K562 (cell line): ENCODE measurements around the gene OTUD1. TPM values are rescaled to one million over a fixed set of nuclear protein-coding genes. Genes with fewer than 3 reads are reported as not detected.

Source experiments
- ATAC-seq: fragments of 200-7000 bp; cut with Tn5 transposase; 3 replicates; pipeline ENCODE4 v1.9.1; 2020; ENCODE audit warnings: moderate library complexity
- BruUV-seq: library from RNA; stranded (reverse); fragments of 400-500 nt; replicated peaks from 2 replicates; lab custom pipeline; 2021; lab: Mats Ljungman, UMichigan
- CTCF ChIA-PET: fragments of 300-600 bp; formaldehyde crosslinking; extraction: SDS; loops from one replicate; lab custom pipeline; 2021; ENCODE audit warnings: low intra/inter-chr PET ratio; lab: Yijun Ruan, JAX
- POLR2A ChIA-PET: fragments of 300-600, 350-650 bp; sonication (Branson Sonifier 250); formaldehyde crosslinking; extraction: SDS; loops from one replicate; lab custom pipeline; 2021; ENCODE audit warnings: antibody characterized with exemption, inconsistent platforms; lab: Yijun Ruan, JAX
- DNase-seq, 4 experiments: peaks; one replicate each; pipeline versions ENCODE4 v3.0.0 to v3.0.0-alpha.2; 2011 to 2018; ENCODE audit warnings: low spot score in 3 of 4, mixed read lengths in 3 of 4; ENCODE audit errors: extremely low read depth in 1 of 4
- FAIRE-seq: peaks from 2 replicates; lab custom pipeline; 2011; peaks lifted over from hg19 to GRCh38; lab: Jason Lieb, UNC
- H2AFZ ChIP-seq: 2 replicates; pipeline ENCODE4 v1.6.0; 2011; ENCODE audit warnings: low read depth, low read length, control low read depth, inconsistent platforms
- H3K27ac ChIP-seq: fragments of 200-600 bp; 3 replicates; pipeline ENCODE4 v1.8.0; 2011; ENCODE audit warnings: low read depth, mild to moderate bottlenecking, control low read depth, inconsistent platforms, low read length, moderate library complexity, mixed read lengths; ENCODE audit errors: extremely low read depth
- H3K27me3 ChIP-seq, 2 experiments: fragments of 300-600 bp in 1 of 2; 2 replicates in 1 of 2; 3 replicates in 1 of 2; pipeline versions ENCODE4 v1.6.0 to v1.8.0; 2011; ENCODE audit warnings: inconsistent platforms in 2 of 2, low read length in 2 of 2, mild to moderate bottlenecking in 1 of 2, mixed read lengths in 1 of 2, moderate library complexity in 1 of 2; ENCODE audit not compliant: control insufficient read depth in 2 of 2, insufficient read depth in 2 of 2
- H3K36me3 ChIP-seq: fragments of 300-600 bp; 3 replicates; pipeline ENCODE4 v1.8.0; 2011; ENCODE audit warnings: mild to moderate bottlenecking, low read length, inconsistent platforms; ENCODE audit not compliant: control insufficient read depth, insufficient read depth
- H3K4me1 ChIP-seq, 2 experiments: fragments of 200-600 bp in 1 of 2; replicated peaks in 1 of 2; 2 replicates in 1 of 2; 3 replicates in 1 of 2; pipeline versions ENCODE4 v1.5.1 to v1.8.0; 2011; ENCODE audit warnings: inconsistent platforms in 2 of 2, low read length in 2 of 2, mild to moderate bottlenecking in 1 of 2, mixed read lengths in 1 of 2, moderate library complexity in 1 of 2; ENCODE audit not compliant: control insufficient read depth in 2 of 2, insufficient read depth in 2 of 2
- H3K4me2 ChIP-seq: 2 replicates; pipeline ENCODE4 v1.6.1; 2011; ENCODE audit warnings: low read length, control low read depth, inconsistent platforms, mixed read lengths; ENCODE audit not compliant: insufficient read depth
- H3K4me3 ChIP-seq: fragments of 200-600 bp; sonication (generic), shearing (Covaris generic); 2 replicates; pipeline ENCODE4 v1.5.1; 2016; ENCODE audit warnings: control low read depth, inconsistent platforms
- H3K79me2 ChIP-seq: fragments of 200-600 bp; 3 replicates; pipeline ENCODE4 v1.8.0; 2011; ENCODE audit warnings: low read length, inconsistent platforms; ENCODE audit not compliant: control insufficient read depth, insufficient read depth
- H3K9ac ChIP-seq, 2 experiments: 2 replicates each; pipeline versions ENCODE4 v1.6.0 to v1.6.1; 2011; ENCODE audit warnings: low read depth in 2 of 2, low read length in 2 of 2, control low read depth in 1 of 2, inconsistent platforms in 1 of 2, mild to moderate bottlenecking in 1 of 2, mixed read lengths in 1 of 2; ENCODE audit not compliant: insufficient read depth in 1 of 2
- H3K9me1 ChIP-seq: one replicate; pipeline ENCODE4 v1.6.0; 2011; ENCODE audit warnings: inconsistent platforms, mild to moderate bottlenecking, low read length, moderate library complexity; ENCODE audit not compliant: control insufficient read depth, insufficient read depth
- H3K9me3 ChIP-seq: replicated peaks from 2 replicates; pipeline ENCODE4 v1.5.1; 2011; ENCODE audit warnings: low read depth, low read length, inconsistent platforms; ENCODE audit not compliant: control insufficient read depth, insufficient read depth
- H4K20me1 ChIP-seq: replicated peaks from 2 replicates; pipeline ENCODE4 v1.6.1; 2011; ENCODE audit warnings: low read length, inconsistent platforms, mixed read lengths; ENCODE audit not compliant: control insufficient read depth, insufficient read depth
- C11orf30 ChIP-seq: fragments of 450-650 bp; IDR thresholded peaks from 2 replicates; pipeline ENCODE4 v1.6.1; 2016; ENCODE audit warnings: low read depth, mild to moderate bottlenecking
- CEBPB ChIP-seq: fragments of 450-650 bp; IDR thresholded peaks from 2 replicates; pipeline ENCODE4 v1.6.1; 2016; ENCODE audit warnings: missing genetic modification characterization, missing compliant biosample characterization
- DMBX1 ChIP-seq: fragments of 250-450 bp; sonication (Bioruptor Pico); IDR thresholded peaks from 2 replicates; pipeline ENCODE4 v1.8.0; 2022; ENCODE audit warnings: inconsistent platforms, mild to moderate bottlenecking, moderate library complexity, borderline replicate concordance
- ETV6 ChIP-seq, 3 experiments: fragments of 150-350 bp in 1 of 3; sonication (generic) in 1 of 3; formaldehyde crosslinking in 1 of 3; IDR thresholded peaks; 2 replicates each; pipeline versions ENCODE4 v1.6.1 to v1.8.0; 2014 to 2022; ENCODE audit warnings: borderline replicate concordance in 2 of 3, low read depth in 2 of 3, antibody characterized with exemption in 1 of 3, low read length in 1 of 3, mild to moderate bottlenecking in 1 of 3, missing genetic modification reagents in 1 of 3
- KLF16 ChIP-seq: IDR thresholded peaks from 2 replicates; pipeline ENCODE4 v1.6.1; 2016; ENCODE audit warnings: antibody characterized with exemption
- MAFG ChIP-seq: fragments of 450-650 bp; conservative IDR thresholded peaks from 2 replicates; pipeline ENCODE4 v1.6.1; 2016; ENCODE audit warnings: missing genetic modification characterization, missing compliant biosample characterization
- MYBL2 ChIP-seq, 2 experiments: fragments of 450-650 bp in 1 of 2; sonication (generic) in 1 of 2; formaldehyde crosslinking in 1 of 2; IDR thresholded peaks; 2 replicates each; pipeline versions ENCODE4 v1.6.1 to v1.8.1; 2017 to 2022; ENCODE audit warnings: borderline replicate concordance in 1 of 2, inconsistent platforms in 1 of 2, low read depth in 1 of 2, mild to moderate bottlenecking in 1 of 2, missing genetic modification reagents in 1 of 2, moderate library complexity in 1 of 2
- NCOA1 ChIP-seq: fragments of 450-650 bp; IDR thresholded peaks from 2 replicates; pipeline ENCODE4 v1.6.1; 2016; ENCODE audit warnings: low read depth
- POU5F1 ChIP-seq: fragments of 150-350 bp; IDR thresholded peaks from 2 replicates; pipeline ENCODE4 v1.6.1; 2014; ENCODE audit warnings: borderline replicate concordance, low read length, low read depth, mild to moderate bottlenecking; ENCODE audit not compliant: partially characterized antibody
- SOX6 ChIP-seq: fragments of 450-650 bp; IDR thresholded peaks from 2 replicates; pipeline ENCODE4 v1.6.1; 2014; ENCODE audit warnings: mild to moderate bottlenecking
- STAT5A ChIP-seq: IDR thresholded peaks from 2 replicates; pipeline ENCODE4 v1.6.1; 2012; ENCODE audit warnings: low read length, inconsistent platforms, borderline replicate concordance
- ZBTB17 ChIP-seq: fragments of 450-650 bp; formaldehyde crosslinking; IDR thresholded peaks from 2 replicates; pipeline ENCODE4 v1.4.0; 2020; ENCODE audit warnings: mild to moderate bottlenecking
- ZNF197 ChIP-seq: fragments of 200-800 bp; sonication (Bioruptor generic); IDR thresholded peaks from 2 replicates; pipeline ENCODE4 v1.6.1; 2016; ENCODE audit warnings: low read depth, missing genetic modification characterization, missing compliant biosample characterization
- ZNF408 ChIP-seq: fragments of 250-450 bp; sonication (Bioruptor Pico); IDR thresholded peaks from 2 replicates; pipeline ENCODE4 v1.4.0; 2020; ENCODE audit warnings: low read depth, mild to moderate bottlenecking, moderate library complexity
- ZNF764 ChIP-seq: fragments of 250-450 bp; sonication (Bioruptor Pico); IDR thresholded peaks from 2 replicates; pipeline ENCODE4 v1.4.0; 2020; ENCODE audit warnings: low read depth, mild to moderate bottlenecking, moderate library complexity
- WGBS: fragments of 100-300 bp; shearing (Covaris generic); methylation state at CpG from one replicate; pipeline ENCODE4 v1.1.6; 2016; ENCODE audit warnings: low coverage, mixed read lengths; ENCODE audit not compliant: insufficient coverage; ENCODE audit errors: missing lambda C conversion rate; 5-methylcytosine and 5-hydroxymethylcytosine counted together
- in situ Hi-C: fragments of 300-500 bp; cut with MboI; formaldehyde crosslinking; loops from 4 replicates; pipeline ENCODE4 v1.15.0; 2018; ENCODE audit warnings: inconsistent platforms, mixed read lengths
- intact Hi-C: fragments of 100-400 bp; cut with micrococcal nuclease; formaldehyde crosslinking; loops from 2 replicates; pipeline ENCODE4 v1.14.2; 2022
- polyA plus RNA-seq, 8 experiments: library from polyadenylated mRNA; depleted of rRNA in 4 of 8; stranded (reverse) in 5 of 8; unstranded in 3 of 8; fragments of >200 nt; fragmentation: Nextera tagmentation in 2 of 8; fragmentation: Illumina TruSeq in 1 of 8; extraction: Ambion mirVana in 2 of 8; extraction: Trizol in 1 of 8; gene quantifications; 2 replicates each; pipeline versions ENCODE4 v1.2.1 to v1.2.3, GENCODE V29; 2011 to 2014; ENCODE audit warnings: inconsistent platforms in 1 of 8, missing spikeins in 1 of 8
- total RNA-seq, 7 experiments: library from RNA; depleted of rRNA in 6 of 7; stranded (reverse); fragments of >200 nt in 6 of 7; fragmentation: Illumina TruSeq in 2 of 7; extraction: Trizol in 2 of 7; gene quantifications; 2 replicates each; pipeline versions ENCODE4 v1.2.1 to v1.2.3, GENCODE V29; 2011 to 2021; ENCODE audit warnings: low replicate concordance in 1 of 7
- TF ChIP-seq, protein P1 (sequence below), 3 experiments: fragments of 200-800 bp in 1 of 3; sonication (Bioruptor generic) in 1 of 3; sonication (generic) in 1 of 3; formaldehyde crosslinking in 1 of 3; IDR thresholded peaks; 2 replicates each; pipeline versions ENCODE4 v1.6.1 to v1.8.0; 2016 to 2022; ENCODE audit warnings: mild to moderate bottlenecking in 2 of 3, missing compliant biosample characterization in 2 of 3, missing genetic modification characterization in 2 of 3, missing genetic modification reagents in 1 of 3

Gene OTUD1
- total and polyA plus RNA-seq, 9 of the 15 experiments (the other 6 are each of a cell fraction or from before 2014, with no cell fraction given), result 0.29 to 2.0 (median 0.49) TPM

DNA sequence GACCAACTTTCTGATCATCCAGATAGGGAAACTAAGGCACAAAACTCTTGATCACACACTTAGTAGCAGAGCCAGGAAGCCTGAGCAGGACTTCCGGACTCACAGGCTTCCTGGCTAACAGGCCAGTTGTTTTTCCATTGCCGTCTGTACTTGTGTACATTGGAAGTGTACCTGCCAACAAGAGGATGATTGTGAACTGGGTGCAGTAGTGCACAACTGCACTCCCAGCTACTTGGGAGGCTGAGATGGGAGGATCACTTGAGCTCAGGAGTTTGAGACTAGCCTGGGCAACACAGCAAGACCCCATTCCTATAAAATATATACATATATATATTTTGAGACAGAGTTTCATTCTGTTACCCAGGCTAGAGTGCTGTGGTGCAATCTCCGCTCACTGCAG, 35.2 kb upstream of the OTUD1 start:
- Histone ChIP-seq H3K4me1 (no peaks in the 10 kb centered on the region), H3K4me2 (no peak overlapping the region), H3K27ac (no peak overlapping the region), H3K79me2 (no peaks in the 10 kb centered on the region), H3K36me3 (no peaks in the 10 kb centered on the region), H2AFZ (no peak overlapping the region), H3K9me3 (no peaks in the 10 kb centered on the region), H4K20me1 (no peaks in the 10 kb centered on the region), H3K9ac (no peak overlapping the region)
- DNase-seq, result no peak
- CTCF ChIA-PET, result no interaction called here
- no peak for ATAC-seq
- intact Hi-C loops, result no loop called here
- WGBS, result 4% methylated on average over 3 of the region's 3 CpGs
- TF ChIP-seq, protein P1, sequence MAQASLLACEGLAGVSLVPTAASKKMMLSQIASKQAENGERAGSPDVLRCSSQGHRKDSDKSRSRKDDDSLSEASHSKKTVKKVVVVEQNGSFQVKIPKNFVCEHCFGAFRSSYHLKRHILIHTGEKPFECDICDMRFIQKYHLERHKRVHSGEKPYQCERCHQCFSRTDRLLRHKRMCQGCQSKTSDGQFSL (CRISPR knock-in tag; IDR thresholded peaks at IDR 0.05), result no peak
- TF ChIP-seq, protein P1 (tag; IDR thresholded peaks at IDR 0.05), result no peak
- TF ChIP-seq MAFG (tag) (no peak), ZNF408 (CRISPR knock-in tag) (no peak), ZBTB17 (CRISPR knock-in tag) (no peak), SOX6 (no peak), NCOA1 (no peak), ETV6 (IDR thresholded peaks at IDR 0.05; ENCODE audit: borderline replicate concordance in 1 of 2, low read depth in 2 of 2, low read length in 1 of 2) (no peak), ETV6 (CRISPR knock-in tag; IDR thresholded peaks at IDR 0.05; ENCODE audit: borderline replicate concordance) (no peak), STAT5A (no peak), DMBX1 (CRISPR knock-in tag) (no peak), KLF16 (no peak), CEBPB (tag) (no peak), ZNF764 (CRISPR knock-in tag) (no peak), POU5F1 (no peak), C11orf30 (no peak), MYBL2 (IDR thresholded peaks at IDR 0.05; ENCODE audit: low read depth) (no peak), MYBL2 (CRISPR knock-in tag; IDR thresholded peaks at IDR 0.05; ENCODE audit: borderline replicate concordance) (no peak), ZNF197 (CRISPR knock-in tag) (no peak)
- TF ChIP-seq, all 486 proteins: peak for 0
- FAIRE-seq, result no peak
- no peak overlapping the region for H3K4me3 ChIP-seq
- no TSS peak for BruUV-seq
- POLR2A ChIA-PET, result no interaction called here
- in situ Hi-C loops, result no loop called here
- H3K9me1 ChIP-seq, result no peaks in the 10 kb centered on the region
- H3K27me3 ChIP-seq, result peaks cover 0 to 2% of the 10 kb centered on the region in 2 experiments; a peak in 1 of 5 replicates
